ENCODE data around the gene ADAMTS6.

ADAMTS6 gene

DNA sequence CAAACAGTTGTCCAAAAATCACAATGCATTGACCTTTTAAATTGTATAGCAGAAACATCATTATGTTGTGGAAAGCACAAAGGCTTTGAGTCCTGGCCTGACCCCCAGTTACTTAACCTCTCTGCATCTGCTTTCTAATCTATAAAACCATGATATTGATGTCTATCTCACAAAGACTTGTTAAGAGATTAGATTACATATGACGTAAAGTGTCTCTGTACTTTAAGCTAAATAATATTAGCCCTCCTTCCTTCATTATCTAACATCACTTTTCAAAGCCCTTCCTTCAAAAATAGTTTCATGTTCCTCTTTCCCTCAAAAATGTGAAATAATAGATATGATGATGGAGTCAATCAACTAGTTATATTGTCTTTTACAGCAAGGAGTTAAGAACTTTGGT, 3.4 kb downstream of the ADAMTS6 start:
- Histone ChIP-seq H3K4me2 (ENCODE audit: low read length) (no peak overlapping the region), H3K9me3 (ENCODE audit: control insufficient read depth, insufficient read depth, low read length) (no peaks in the 10 kb centered on the region), H3K27me3 (ENCODE audit: control insufficient read depth, low read length) (peaks cover 45% of the 10 kb centered on the region), H3K9me2 (replicated peaks; ENCODE audit: control insufficient read depth, low read length) (no peaks in the 10 kb centered on the region), H3K4me3 (ENCODE audit: low read length) (no peak overlapping the region), H3F3A (ENCODE audit: control insufficient read depth, insufficient read depth) (no peaks in the 10 kb centered on the region), H4K20me1 (ENCODE audit: control insufficient read depth, insufficient read depth, low read depth, low read length) (no peaks in the 10 kb centered on the region), H3K36me3 (ENCODE audit: control insufficient read depth, low read length) (no peaks in the 10 kb centered on the region), H3K79me2 (ENCODE audit: control insufficient read depth, low read length) (no peaks in the 10 kb centered on the region), H3K4me1 (ENCODE audit: control insufficient read depth, low read length) (peaks cover 28% of the 10 kb centered on the region), H3K27ac (ENCODE audit: low read depth, low read length) (no peak overlapping the region)
- TF ChIP-seq EZH2phosphoT487 (IDR thresholded peaks at IDR 0.05; ENCODE audit: borderline replicate concordance, low read length) = no peak
- TF ChIP-seq, protein P1, sequence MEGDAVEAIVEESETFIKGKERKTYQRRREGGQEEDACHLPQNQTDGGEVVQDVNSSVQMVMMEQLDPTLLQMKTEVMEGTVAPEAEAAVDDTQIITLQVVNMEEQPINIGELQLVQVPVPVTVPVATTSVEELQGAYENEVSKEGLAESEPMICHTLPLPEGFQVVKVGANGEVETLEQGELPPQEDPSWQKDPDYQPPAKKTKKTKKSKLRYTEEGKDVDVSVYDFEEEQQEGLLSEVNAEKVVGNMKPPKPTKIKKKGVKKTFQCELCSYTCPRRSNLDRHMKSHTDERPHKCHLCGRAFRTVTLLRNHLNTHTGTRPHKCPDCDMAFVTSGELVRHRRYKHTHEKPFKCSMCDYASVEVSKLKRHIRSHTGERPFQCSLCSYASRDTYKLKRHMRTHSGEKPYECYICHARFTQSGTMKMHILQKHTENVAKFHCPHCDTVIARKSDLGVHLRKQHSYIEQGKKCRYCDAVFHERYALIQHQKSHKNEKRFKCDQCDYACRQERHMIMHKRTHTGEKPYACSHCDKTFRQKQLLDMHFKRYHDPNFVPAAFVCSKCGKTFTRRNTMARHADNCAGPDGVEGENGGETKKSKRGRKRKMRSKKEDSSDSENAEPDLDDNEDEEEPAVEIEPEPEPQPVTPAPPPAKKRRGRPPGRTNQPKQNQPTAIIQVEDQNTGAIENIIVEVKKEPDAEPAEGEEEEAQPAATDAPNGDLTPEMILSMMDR (IDR thresholded peaks at IDR 0.05; ENCODE audit: low read depth, low read length, poor library complexity, severe bottlenecking) = no peak

DNA sequence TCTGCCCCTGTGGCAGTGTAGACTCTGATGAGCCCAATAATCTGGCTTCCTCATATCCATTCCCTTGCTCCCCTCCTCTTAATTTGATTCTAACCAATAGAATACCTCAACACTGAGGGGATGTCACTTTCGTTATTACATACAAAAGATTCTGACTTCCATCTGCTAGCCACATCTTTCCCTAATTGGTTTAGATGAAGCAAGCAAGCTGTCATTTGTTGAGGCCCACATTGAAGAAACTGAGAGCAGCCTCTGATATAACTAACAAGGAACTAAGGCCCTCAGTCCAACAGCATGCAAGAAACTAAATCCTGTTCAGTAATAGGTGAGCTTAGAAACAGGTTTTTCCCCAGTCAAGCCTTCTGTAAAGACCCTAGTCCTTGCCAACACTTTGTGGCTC, 5.8 kb downstream of the ADAMTS6 start:
- Histone ChIP-seq H3K36me3 (ENCODE audit: control insufficient read depth, low read length) (no peaks in the 10 kb centered on the region), H3K4me1 (ENCODE audit: control insufficient read depth, low read length) (peaks cover 8% of the 10 kb centered on the region), H3F3A (ENCODE audit: control insufficient read depth, insufficient read depth) (no peaks in the 10 kb centered on the region), H3K9me3 (ENCODE audit: control insufficient read depth, insufficient read depth, low read length) (no peaks in the 10 kb centered on the region), H3K4me3 (ENCODE audit: low read length) (no peak overlapping the region), H3K27ac (ENCODE audit: low read depth, low read length) (no peak overlapping the region), H3K9me2 (replicated peaks; ENCODE audit: control insufficient read depth, low read length) (no peaks in the 10 kb centered on the region), H4K20me1 (ENCODE audit: control insufficient read depth, insufficient read depth, low read depth, low read length) (no peaks in the 10 kb centered on the region), H3K4me2 (ENCODE audit: low read length) (no peak overlapping the region), H3K27me3 (ENCODE audit: control insufficient read depth, low read length) (peaks cover 25% of the 10 kb centered on the region), H3K79me2 (ENCODE audit: control insufficient read depth, low read length) (no peaks in the 10 kb centered on the region)
- TF ChIP-seq, protein P1 (IDR thresholded peaks at IDR 0.05; ENCODE audit: low read depth, low read length, poor library complexity, severe bottlenecking) = no peak
- no peak for TF ChIP-seq EZH2phosphoT487 (IDR thresholded peaks at IDR 0.05; ENCODE audit: borderline replicate concordance, low read length)

DNA sequence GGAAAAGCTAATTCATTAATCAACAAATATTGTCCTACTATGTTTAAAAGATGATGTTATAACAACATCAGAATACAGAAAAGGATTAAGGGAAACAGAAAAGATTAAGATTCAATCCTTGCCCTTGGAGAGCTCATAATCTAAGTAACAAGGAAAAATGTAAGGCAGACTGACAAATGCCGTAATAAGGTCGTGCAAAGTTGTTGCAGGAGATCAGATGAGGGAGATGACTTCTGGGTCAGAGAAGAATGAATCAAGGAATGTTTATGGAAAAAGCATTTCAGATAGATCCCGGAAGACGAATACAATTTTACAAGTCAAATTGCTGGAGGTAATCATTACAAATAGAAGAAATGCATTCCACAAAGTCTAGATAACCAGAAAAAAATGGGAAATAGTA, 6.4 kb downstream of the ADAMTS6 start:
- no peaks in the 10 kb centered on the region for H3K9me3 ChIP-seq (ENCODE audit: control insufficient read depth, insufficient read depth, low read length)
- H3K27me3 ChIP-seq (ENCODE audit: control insufficient read depth, low read length) = peaks cover 20% of the 10 kb centered on the region
- no peaks in the 10 kb centered on the region for H3K9me2 ChIP-seq (replicated peaks; ENCODE audit: control insufficient read depth, low read length)
- no peaks in the 10 kb centered on the region for H3K36me3 ChIP-seq (ENCODE audit: control insufficient read depth, low read length)
- peaks cover 3% of the 10 kb centered on the region for H3K4me1 ChIP-seq (ENCODE audit: control insufficient read depth, low read length)
- TF ChIP-seq, protein P1 (IDR thresholded peaks at IDR 0.05; ENCODE audit: low read depth, low read length, poor library complexity, severe bottlenecking) = no peak
- no peak for TF ChIP-seq EZH2phosphoT487 (IDR thresholded peaks at IDR 0.05; ENCODE audit: borderline replicate concordance, low read length)
- H3K27ac ChIP-seq (ENCODE audit: low read depth, low read length) = no peak overlapping the region
- H3K4me3 ChIP-seq (ENCODE audit: low read length) = no peak overlapping the region
- no peak overlapping the region for H3K4me2 ChIP-seq (ENCODE audit: low read length)
- no peaks in the 10 kb centered on the region for H3F3A ChIP-seq (ENCODE audit: control insufficient read depth, insufficient read depth)
- no peaks in the 10 kb centered on the region for H3K79me2 ChIP-seq (ENCODE audit: control insufficient read depth, low read length)
- H4K20me1 ChIP-seq (ENCODE audit: control insufficient read depth, insufficient read depth, low read depth, low read length) = no peaks in the 10 kb centered on the region
